A549 (cell line): ENCODE results near the gene ANKRD35. TPM values are rescaled to one million over a fixed set of nuclear protein-coding genes. Genes with fewer than 3 reads are reported as not detected.

Source experiments
- ATAC-seq, 2 experiments: fragments of 200-7000 bp in 1 of 2; fragments of >200 bp in 1 of 2; cut with Nextera tagmentation in 1 of 2; cut with Tn5 transposase in 1 of 2; 3 replicates each; pipeline versions ENCODE4 v1.8.0 to v1.9.1; 2018 to 2020; ENCODE audit warnings: mild to moderate bottlenecking in 1 of 2, moderate library complexity in 1 of 2
- CTCF ChIA-PET: fragments of 300-600 bp; sonication (Branson Sonifier 250); formaldehyde crosslinking; extraction: SDS; loops from one replicate; lab custom pipeline; 2021; ENCODE audit warnings: antibody characterized with exemption, inconsistent platforms; lab: Yijun Ruan, JAX
- POLR2A ChIA-PET: fragments of 350-600 bp; formaldehyde crosslinking; extraction: SDS; loops from one replicate; lab custom pipeline; 2021; ENCODE audit warnings: antibody characterized with exemption, inconsistent platforms; lab: Yijun Ruan, JAX
- DNase-seq, 2 experiments: peaks; one replicate each; pipeline versions ENCODE4 v3.0.0 to v3.0.0-alpha.2; 2011 to 2016; ENCODE audit warnings: low read depth in 1 of 2, low spot score in 1 of 2
- FAIRE-seq: peaks from 2 replicates; lab custom pipeline; 2011; peaks lifted over from hg19 to GRCh38; lab: Jason Lieb, UNC
- H3K27ac ChIP-seq, 2 experiments: fragments of >200 bp; sonication (Bioruptor Twin); formaldehyde crosslinking; 3 replicates each; pipeline ENCODE4 v1.5.1; 2016 to 2017
- H3K4me1 ChIP-seq: fragments of >200 bp; sonication (Bioruptor Twin); formaldehyde crosslinking; 3 replicates; pipeline ENCODE4 v1.6.1; 2016
- H3K4me2 ChIP-seq: fragments of >200 bp; sonication (Bioruptor Twin); formaldehyde crosslinking; 3 replicates; pipeline ENCODE4 v1.6.1; 2016
- H3K4me3 ChIP-seq: fragments of >200 bp; sonication (Bioruptor Twin); formaldehyde crosslinking; 3 replicates; pipeline ENCODE4 v1.5.1; 2016
- H3K9me3 ChIP-seq: fragments of >200 bp; sonication (Bioruptor Twin); formaldehyde crosslinking; 3 replicates; pipeline ENCODE4 v1.6.1; 2016
- ATOH8 ChIP-seq: fragments of 250-450 bp; sonication (Bioruptor Pico); IDR thresholded peaks from 2 replicates; pipeline ENCODE4 v1.5.0; 2020; ENCODE audit warnings: low read depth, mild to moderate bottlenecking, moderate library complexity
- CHD4 ChIP-seq: fragments of 200-600 bp; sonication (generic); IDR thresholded peaks from 2 replicates; pipeline ENCODE4 v1.6.1; 2016; ENCODE audit warnings: antibody characterized with exemption, mild to moderate bottlenecking, borderline replicate concordance
- CTCF ChIP-seq: fragments of >200 bp; sonication (Bioruptor Twin); formaldehyde crosslinking; IDR thresholded peaks from 3 replicates; pipeline ENCODE4 v1.5.1; 2016
- EHMT2 ChIP-seq: fragments of 200-600 bp; sonication (generic); IDR thresholded peaks from 2 replicates; pipeline ENCODE4 v1.6.1; 2016; ENCODE audit warnings: antibody characterized with exemption, low read depth, mild to moderate bottlenecking, moderate library complexity
- ESRRA ChIP-seq: fragments of 150-350 bp; IDR thresholded peaks from 2 replicates; pipeline ENCODE4 v1.6.1; 2014; ENCODE audit warnings: mild to moderate bottlenecking, low read length, borderline replicate concordance
- HDAC2 ChIP-seq: fragments of 200-600 bp; sonication (generic); IDR thresholded peaks from 2 replicates; pipeline ENCODE4 v1.6.1; 2016
- HES2 ChIP-seq: fragments of >200 bp; sonication (Bioruptor Twin); formaldehyde crosslinking; IDR thresholded peaks from 2 replicates; pipeline ENCODE4 v1.6.1; 2016
- HMGXB4 ChIP-seq: fragments of 250-450 bp; sonication (Bioruptor Pico); IDR thresholded peaks from 2 replicates; pipeline ENCODE4 v1.5.0; 2021; ENCODE audit warnings: mild to moderate bottlenecking, moderate library complexity, borderline replicate concordance
- MAFK ChIP-seq: fragments of 450-650 bp; IDR thresholded peaks from 2 replicates; pipeline ENCODE4 v1.6.1; 2014; ENCODE audit not compliant: partially characterized antibody
- MAX ChIP-seq: IDR thresholded peaks from 2 replicates; pipeline ENCODE4 v1.6.1; 2012
- MAZ ChIP-seq: fragments of 150-350 bp; IDR thresholded peaks from 2 replicates; pipeline ENCODE4 v1.6.1; 2014; ENCODE audit warnings: antibody characterized with exemption, low read depth, low read length, borderline replicate concordance
- MYC ChIP-seq: IDR thresholded peaks from 2 replicates; pipeline ENCODE4 v1.6.1; 2012; ENCODE audit warnings: mild to moderate bottlenecking, inconsistent platforms, low read length, improper control_type of control experiment, borderline replicate concordance
- POLR2A ChIP-seq: IDR thresholded peaks from 2 replicates; pipeline ENCODE4 v1.6.1; 2012; ENCODE audit warnings: mild to moderate bottlenecking, low read length
- RAD21 ChIP-seq, 2 experiments: fragments of >200 bp in 1 of 2; sonication (Bioruptor Twin) in 1 of 2; formaldehyde crosslinking in 1 of 2; IDR thresholded peaks in 1 of 2; conservative IDR thresholded peaks in 1 of 2; 2 replicates in 1 of 2; 3 replicates in 1 of 2; pipeline ENCODE4 v1.6.1; 2012 to 2018; ENCODE audit warnings: inconsistent platforms in 1 of 2
- RARB ChIP-seq: fragments of 250-450 bp; sonication (Bioruptor Pico); IDR thresholded peaks from 2 replicates; pipeline ENCODE4 v1.8.0; 2021; ENCODE audit warnings: mild to moderate bottlenecking, moderate library complexity
- RCOR1 ChIP-seq: fragments of 150-350 bp; IDR thresholded peaks from 2 replicates; pipeline ENCODE4 v1.6.1; 2014; ENCODE audit warnings: antibody characterized with exemption, low read length, low read depth
- REST ChIP-seq: fragments of 200-600 bp; sonication (generic); IDR thresholded peaks from 2 replicates; pipeline ENCODE4 v1.6.1; 2016; ENCODE audit warnings: antibody characterized with exemption, mild to moderate bottlenecking, moderate library complexity
- TFCP2L1 ChIP-seq: fragments of 250-450 bp; sonication (Bioruptor Pico); IDR thresholded peaks from 2 replicates; pipeline ENCODE4 v1.5.0; 2021; ENCODE audit warnings: mild to moderate bottlenecking
- ZC3H11A ChIP-seq: fragments of 450-650 bp; IDR thresholded peaks from 2 replicates; pipeline ENCODE4 v1.6.1; 2014; ENCODE audit warnings: antibody characterized with exemption, mild to moderate bottlenecking
- WGBS: methylation state at CpG from one replicate; pipeline ENCODE4 v1.1.6; 2017; ENCODE audit errors: missing lambda C conversion rate; 5-methylcytosine and 5-hydroxymethylcytosine counted together
- polyA plus RNA-seq, 4 experiments: library from polyadenylated mRNA; depleted of rRNA in 3 of 4; stranded (reverse); fragments of >200 nt; fragmentation: RNase III in 1 of 4; extraction: RNeasy Plus Mini Kit Qiagen cat#74134 plus additional on column Dnase treatment in 1 of 4; gene quantifications; 2 replicates in 3 of 4; 3 replicates in 1 of 4; pipeline ENCODE4 v1.2.3, GENCODE V29; 2011 to 2017

Gene ANKRD35
- polyA plus RNA-seq, 2 of the 4 experiments (the other 2 are of a cell fraction), result not detected

- H3K4me3 ChIP-seq, result no peak overlapping the region
- no peak overlapping the region; a peak in 1 of 6 replicates for H3K27ac ChIP-seq
- ATAC-seq, result peak; percentile 35 to 74; a peak in 3 of 6 replicates
- no peak overlapping the region for H3K4me2 ChIP-seq
- 88% methylated on average over 12 of the region's 12 CpGs for whole genome bisulfite sequencing
- H3K9me3 ChIP-seq, result no peaks in the 10 kb centered on the region
- POLR2A ChIA-PET, result interaction anchor here (1.0 kb wide), 1 partner anchor 10 kb away, joined by 3 read pairs; no protein-coding TSS in a partner anchor
- peak in 1 of 2 experiments; percentile 17 for DNase-seq
- TF ChIP-seq TFCP2L1 (CRISPR knock-in tag), result no peak
- no peak for TF ChIP-seq MYC
- no peak for TF ChIP-seq MAFK
- no peak for TF ChIP-seq ATOH8 (CRISPR knock-in tag)
- TF ChIP-seq HDAC2, result no peak
- TF ChIP-seq RCOR1, result no peak
- no peak for TF ChIP-seq RARB (CRISPR knock-in tag)
- TF ChIP-seq CTCF, result no peak
- TF ChIP-seq REST, result no peak
- no peak for TF ChIP-seq HMGXB4
- TF ChIP-seq MAZ, result no peak
- no peak for TF ChIP-seq ESRRA
- no peak for TF ChIP-seq CHD4
- no peak for TF ChIP-seq MAX
- no peak for TF ChIP-seq RAD21 (conservative IDR thresholded peaks at IDR 0.05 in 1 of 2, IDR thresholded peaks at IDR 0.05 in 1 of 2)
- TF ChIP-seq HES2, result no peak
- no peak for TF ChIP-seq EHMT2
- TF ChIP-seq ZC3H11A, result no peak
- TF ChIP-seq POLR2A, result no peak
- TF ChIP-seq, all 56 proteins: peak for 0
- CTCF ChIA-PET, result interaction anchor here (1.7 to 4.4 kb wide), 3 partner anchors 8 to 10 kb away, joined by 7 to 41 read pairs (median 36); partner anchors contain the start of gene ITGA10
- no peaks in the 10 kb centered on the region for H3K4me1 ChIP-seq
- no peak for FAIRE-seq
These were observed 15.8 kb upstream of the ANKRD35 start for GRCh38 chr1:145901312-145902021.
